ENCODE results near the gene ITGA8. TPM values are rescaled to one million over a fixed set of nuclear protein-coding genes. Genes with fewer than 3 reads are reported as not detected.

Gene ITGA8
- total and polyA plus RNA-seq, 9 of the 15 experiments (the other 6 are each of a cell fraction or from before 2014, with no cell fraction given) = 0.01 to 0.07 (median 0.04) TPM; not detected in 5

GRCh38 chr10:15483215-15484075 lies 236.3 kb downstream of the ITGA8 start (continued):
- 0 out of 2 replicates have a peak, but pooled peaks have one; percentile 26 for TF ChIP-seq FOSL1 (tag; conservative IDR thresholded peaks at IDR 0.05)
- peak; percentile 41; the same call in 1 of the 2 replicates for TF ChIP-seq C11orf30 (IDR thresholded peaks at IDR 0.05; ENCODE audit: low read depth)
- TF ChIP-seq ZNF197 (CRISPR knock-in tag; IDR thresholded peaks at IDR 0.05; ENCODE audit: low read depth) = no peak
- TF ChIP-seq FOXM1 (IDR thresholded peaks at IDR 0.05; ENCODE audit: low read depth) = no peak
- TF ChIP-seq FOXM1 (CRISPR knock-in tag; IDR thresholded peaks at IDR 0.05; ENCODE audit: low read depth) = no peak
- TF ChIP-seq IFI16 (CRISPR knock-in tag; IDR thresholded peaks at IDR 0.05) = no peak
- no peak for TF ChIP-seq DMBX1 (CRISPR knock-in tag; IDR thresholded peaks at IDR 0.05; ENCODE audit: borderline replicate concordance)
- no peak for TF ChIP-seq E2F6 (IDR thresholded peaks at IDR 0.05; ENCODE audit: borderline replicate concordance in 1 of 2, extremely low read depth in 1 of 2, insufficient read depth in 1 of 2, insufficient read length in 1 of 2, low read depth in 1 of 2, low read length in 1 of 2, poor library complexity in 1 of 2, severe bottlenecking in 1 of 2)
- no peak for TF ChIP-seq ZFPM2 (CRISPR knock-in tag; IDR thresholded peaks at IDR 0.05)
- TF ChIP-seq TSHZ1 (CRISPR knock-in tag; IDR thresholded peaks at IDR 0.05) = no peak
- no peak for TF ChIP-seq ETV5 (CRISPR knock-in tag; IDR thresholded peaks at IDR 0.05; ENCODE audit: low read depth)
- TF ChIP-seq IRF1 (CRISPR knock-in tag; IDR thresholded peaks at IDR 0.05; ENCODE audit: borderline replicate concordance) = no peak
- no peak for TF ChIP-seq TEAD2 (tag; IDR thresholded peaks at IDR 0.05)
- no peak for TF ChIP-seq TGIF2 (CRISPR knock-in tag; IDR thresholded peaks at IDR 0.05)
- no peak for TF ChIP-seq SRF (CRISPR knock-in tag; IDR thresholded peaks at IDR 0.05)
- TF ChIP-seq CHD2 (IDR thresholded peaks at IDR 0.05; ENCODE audit: low read depth, low read length) = no peak
- TF ChIP-seq ZNF134 (CRISPR knock-in tag; conservative IDR thresholded peaks at IDR 0.05) = no peak
- TF ChIP-seq NFYB (IDR thresholded peaks at IDR 0.05; ENCODE audit: extremely low read depth, insufficient read length) = no peak
- no peak for TF ChIP-seq TBP (optimal IDR thresholded peaks at IDR 0.05; ENCODE audit: low read depth, low read length)
- TF ChIP-seq ZNF184 (CRISPR knock-in tag; IDR thresholded peaks at IDR 0.05) = no peak
- no peak for TF ChIP-seq ZNF431 (CRISPR knock-in tag; IDR thresholded peaks at IDR 0.05)
- TF ChIP-seq ZNF311 (CRISPR knock-in tag; IDR thresholded peaks at IDR 0.05) = peak; percentile 49; the same call in 1 of the 2 replicates
